ENCODE data around the gene CACNG5.
"Not testable (repeated sequence)": the region's sequence is repeated elsewhere in the genome, so short reads cannot be mapped to it uniquely, and the experiment has no call there.

CACNG5 gene

DNA sequence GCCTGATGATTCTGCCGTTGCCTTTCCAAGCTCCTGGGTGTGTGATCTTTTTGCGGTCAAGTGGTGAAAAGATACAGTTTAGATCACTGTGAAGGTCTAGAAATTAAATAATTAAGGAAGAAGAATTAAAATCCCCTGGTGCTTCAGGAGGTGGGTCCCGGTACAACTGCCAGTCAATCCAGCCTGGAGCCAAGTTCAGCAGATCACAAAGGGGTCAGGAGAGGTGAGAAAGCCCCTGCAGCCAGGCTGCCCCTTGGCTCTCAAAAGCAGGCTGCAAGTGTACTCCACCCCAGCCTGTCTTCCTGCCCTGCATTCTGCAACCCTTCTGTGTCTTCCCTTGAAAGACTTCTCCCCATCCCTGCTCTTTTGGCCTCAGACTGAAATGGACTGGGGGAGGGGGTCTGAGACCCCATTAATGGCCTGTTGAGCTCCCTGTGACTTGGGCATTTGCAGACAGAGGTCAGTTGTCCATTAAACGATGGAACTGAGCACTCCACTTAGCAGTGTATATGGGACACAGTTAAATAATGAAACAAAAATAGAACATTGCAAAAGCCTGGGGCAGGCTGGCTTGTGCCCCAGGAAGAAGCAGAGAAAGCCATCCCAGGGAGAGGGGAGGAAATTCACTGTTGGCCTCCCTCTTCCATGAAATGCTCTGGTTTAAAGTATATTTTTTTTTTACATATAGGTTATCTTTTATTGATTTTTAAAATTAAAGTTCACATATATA is 15.1 kb downstream of the CACNG5 start:
- DNase-seq (ENCODE audit: low read depth) = no peak

- no peak for DNase-seq (ENCODE audit: low read depth)
These were observed 15.8 kb downstream of the CACNG5 start for GRCh38 chr17:66850692-66851091.

DNA sequence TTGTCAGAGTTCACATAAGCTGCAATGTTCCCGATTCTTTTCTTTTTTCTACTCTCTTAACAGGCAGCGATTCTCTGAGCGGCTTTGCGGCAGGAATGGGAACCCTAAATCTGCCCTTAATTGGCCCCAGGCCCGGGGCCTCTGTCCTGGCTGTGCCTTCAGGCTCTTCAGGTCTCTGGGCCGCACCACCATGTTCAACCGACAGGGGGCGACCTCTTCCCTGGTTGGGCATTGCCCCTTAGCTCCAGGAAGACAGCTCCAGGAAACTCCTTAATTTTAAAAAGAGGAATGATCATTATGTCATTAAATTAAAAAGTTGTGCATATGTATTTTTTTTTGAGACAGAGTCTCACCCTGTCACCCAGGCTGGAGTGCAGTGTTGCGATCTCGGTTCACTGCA is 20.3 kb downstream of the CACNG5 start:
- no peak for DNase-seq (ENCODE audit: low read depth)

- DNase-seq (ENCODE audit: low read depth) = no peak
These were observed 23.5 kb downstream of the CACNG5 start for GRCh38 chr17:66858226-66859083.

- no peak for DNase-seq (ENCODE audit: low read depth)
These were observed 24.4 kb downstream of the CACNG5 start for GRCh38 chr17:66859353-66859752.

DNA sequence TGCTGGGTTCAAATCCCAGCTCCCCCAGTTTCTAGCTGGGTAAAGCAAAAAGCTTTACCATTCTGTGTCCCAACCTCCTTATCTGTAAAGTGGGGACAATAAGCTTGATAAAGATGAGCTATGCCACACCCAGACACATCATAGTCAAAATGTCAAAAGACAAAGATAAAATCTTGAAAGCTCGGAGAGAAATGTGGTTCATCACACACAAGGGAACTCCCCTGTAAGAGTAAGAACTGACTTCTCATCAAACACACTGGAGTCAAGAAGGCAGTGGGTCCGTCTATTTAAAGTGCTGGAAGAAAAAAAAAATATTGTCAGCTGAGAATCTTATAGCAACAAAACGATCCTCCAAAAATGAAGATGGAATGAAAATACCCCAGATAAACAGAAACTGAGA is 25.3 kb downstream of the CACNG5 start:
- no peak for DNase-seq (ENCODE audit: low read depth)

DNA sequence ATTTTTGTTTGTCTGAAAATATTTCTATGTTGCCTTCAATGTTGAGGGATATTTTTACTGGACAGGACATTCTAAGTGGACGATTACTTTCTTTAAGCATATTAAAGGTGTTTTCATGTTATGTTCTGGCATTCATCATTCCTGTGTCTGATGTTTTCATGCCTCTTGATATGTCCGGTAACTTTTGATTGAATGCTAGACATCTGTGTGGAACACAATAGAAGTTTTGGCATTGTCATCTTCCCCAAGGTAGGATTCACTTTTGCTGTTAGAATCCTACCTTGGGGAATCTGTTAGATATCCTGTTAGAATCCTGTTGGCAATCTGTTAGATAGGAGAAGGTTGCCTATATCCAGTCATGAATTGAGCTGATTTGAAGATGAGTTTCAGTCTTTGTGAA is 28.9 kb downstream of the CACNG5 start:
- DNase-seq (ENCODE audit: low read depth) = no peak

- DNase-seq (ENCODE audit: low read depth) = no peak
These were observed 30.2 kb downstream of the CACNG5 start for GRCh38 chr17:66865151-66865550.

- DNase-seq (ENCODE audit: low read depth) = no peak
These were observed 39.0 kb downstream of the CACNG5 start for GRCh38 chr17:66873962-66874361.

DNA sequence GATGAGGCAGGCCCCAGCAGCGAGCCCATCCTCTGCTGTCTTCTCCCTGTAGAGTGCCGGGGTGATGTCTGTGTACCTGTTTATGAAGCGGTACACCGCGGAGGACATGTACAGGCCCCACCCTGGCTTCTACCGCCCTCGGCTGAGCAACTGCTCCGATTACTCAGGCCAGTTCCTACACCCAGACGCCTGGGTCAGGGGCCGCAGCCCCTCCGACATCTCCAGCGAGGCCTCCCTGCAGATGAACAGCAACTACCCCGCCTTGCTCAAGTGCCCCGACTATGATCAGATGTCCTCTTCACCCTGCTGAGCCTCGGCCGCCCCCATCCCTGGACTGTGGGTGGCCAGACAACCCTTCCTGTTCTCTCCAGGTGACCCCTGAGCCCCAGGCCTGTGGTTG is 50.0 kb downstream of the CACNG5 start:
- DNase-seq (ENCODE audit: low read depth) = no peak

DNA sequence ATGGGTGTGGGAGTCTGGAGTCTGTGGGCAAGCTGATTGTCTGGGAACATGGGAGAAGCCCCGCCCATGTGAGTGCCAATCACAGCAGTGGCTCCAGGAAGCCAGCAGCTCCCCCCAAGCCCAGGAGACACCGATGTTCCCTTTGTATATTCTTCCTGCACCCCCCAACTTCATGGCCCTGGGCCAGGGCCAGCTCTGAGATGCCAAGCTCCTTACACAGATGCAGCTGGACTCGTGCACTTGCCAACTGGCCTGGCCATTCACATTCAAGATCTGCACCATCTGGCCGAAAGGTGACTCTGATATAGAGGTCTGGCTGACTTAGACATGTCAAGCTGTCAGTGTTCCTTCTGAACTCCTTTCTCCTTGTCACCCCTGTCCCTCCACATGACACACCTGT is 50.5 kb downstream of the CACNG5 start:
- no peak for DNase-seq (ENCODE audit: low read depth)

DNA sequence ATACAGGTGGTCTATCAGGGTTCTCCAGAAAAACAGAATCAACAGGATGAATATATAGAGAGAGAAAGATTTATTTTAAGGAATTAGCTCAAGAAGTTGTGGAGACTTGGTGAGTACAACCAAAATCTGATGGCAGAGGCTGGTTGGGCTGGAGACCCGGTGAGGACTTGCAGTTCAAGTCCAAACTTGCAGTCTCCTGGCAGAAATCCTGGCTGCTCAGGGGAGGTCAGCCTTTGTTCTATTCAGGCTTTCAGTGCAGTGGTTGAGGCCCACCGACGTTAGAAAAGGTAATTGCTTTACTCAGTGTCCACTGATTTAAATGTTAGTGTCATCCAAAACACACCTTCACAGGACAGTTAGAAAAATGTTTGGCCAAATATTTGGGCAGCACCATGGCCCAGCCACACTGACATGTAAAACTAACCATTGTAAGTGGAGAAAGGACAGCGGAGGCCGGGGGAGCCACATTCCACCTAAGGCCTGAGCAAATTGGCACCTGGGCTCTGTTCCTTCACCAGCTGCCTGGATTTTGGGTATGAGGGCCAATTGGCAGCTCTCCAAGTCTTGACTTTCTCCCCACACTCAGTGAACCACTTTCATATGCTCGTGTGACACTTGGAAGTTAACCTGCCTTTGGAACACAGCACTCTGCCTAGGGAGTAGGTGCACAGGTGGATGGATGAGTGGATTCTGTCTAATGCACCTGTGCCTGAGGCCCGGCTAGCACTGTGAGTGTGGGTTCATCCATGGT is 54.7 kb downstream of the CACNG5 start:
- no peak for DNase-seq (ENCODE audit: low read depth)

DNA sequence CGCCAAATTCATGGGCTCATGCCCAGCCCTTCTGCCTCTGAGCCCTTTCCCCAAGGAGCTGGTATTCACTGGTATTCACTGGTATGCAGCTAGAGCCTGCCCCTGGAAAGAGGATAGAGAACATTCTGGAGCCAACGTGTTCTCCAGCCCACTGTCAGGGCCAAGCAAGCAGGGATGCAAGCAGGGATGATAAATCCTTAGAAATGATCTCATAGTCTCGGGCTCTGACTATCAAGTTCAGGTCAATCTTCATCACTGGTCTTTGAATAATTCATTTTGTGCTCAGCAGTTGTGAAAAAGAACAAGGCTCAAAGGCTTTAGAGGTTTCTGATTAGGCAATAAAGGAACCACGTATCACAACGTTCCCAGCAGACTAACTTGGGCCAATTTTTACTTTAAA is 57.3 kb downstream of the CACNG5 start:
- DNase-seq (ENCODE audit: low read depth) = no peak

DNA sequence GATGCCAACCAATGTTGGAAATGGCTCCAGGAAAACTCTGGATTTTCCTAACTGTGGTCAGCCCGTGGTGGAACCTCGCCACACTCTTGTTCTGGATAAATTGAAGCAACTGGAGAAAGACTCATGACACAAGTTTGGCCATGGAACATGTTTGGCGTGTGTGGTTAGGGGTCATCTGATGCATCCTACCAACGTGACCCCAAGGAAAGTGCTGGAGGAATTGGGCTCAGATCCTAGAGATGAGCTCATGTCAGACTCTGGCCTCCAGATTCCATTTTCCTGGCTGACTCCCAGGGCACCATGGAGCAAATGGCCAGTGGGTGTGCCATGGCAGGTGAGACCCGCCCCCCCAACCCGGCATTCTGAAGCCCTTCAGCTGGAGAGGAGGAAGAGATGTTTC is 58.5 kb downstream of the CACNG5 start:
- DNase-seq (ENCODE audit: low read depth) = no peak

- DNase-seq (ENCODE audit: low read depth) = no peak
These were observed 58.9 kb downstream of the CACNG5 start for GRCh38 chr17:66893863-66894262.

DNA sequence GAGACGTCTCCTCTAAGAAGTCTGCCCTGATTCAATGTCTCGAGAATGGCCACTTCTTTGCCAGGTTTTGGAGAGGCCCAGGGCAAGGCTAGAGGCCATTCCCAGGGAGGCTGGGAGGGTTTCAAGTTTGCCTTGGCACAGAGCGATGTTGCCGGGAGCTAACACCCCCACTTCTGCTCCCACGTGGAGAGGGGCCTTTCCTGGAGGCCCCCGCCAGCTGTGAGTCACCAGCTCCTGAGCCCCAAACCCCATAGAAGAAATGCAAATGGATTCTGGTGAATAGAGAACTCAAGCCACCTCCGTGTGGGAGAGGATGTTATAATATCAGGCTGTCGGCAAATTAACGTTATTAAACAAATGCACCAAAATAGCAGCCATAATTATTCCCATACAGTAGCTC is 62.2 kb downstream of the CACNG5 start:
- no peak for DNase-seq (ENCODE audit: low read depth)

DNA sequence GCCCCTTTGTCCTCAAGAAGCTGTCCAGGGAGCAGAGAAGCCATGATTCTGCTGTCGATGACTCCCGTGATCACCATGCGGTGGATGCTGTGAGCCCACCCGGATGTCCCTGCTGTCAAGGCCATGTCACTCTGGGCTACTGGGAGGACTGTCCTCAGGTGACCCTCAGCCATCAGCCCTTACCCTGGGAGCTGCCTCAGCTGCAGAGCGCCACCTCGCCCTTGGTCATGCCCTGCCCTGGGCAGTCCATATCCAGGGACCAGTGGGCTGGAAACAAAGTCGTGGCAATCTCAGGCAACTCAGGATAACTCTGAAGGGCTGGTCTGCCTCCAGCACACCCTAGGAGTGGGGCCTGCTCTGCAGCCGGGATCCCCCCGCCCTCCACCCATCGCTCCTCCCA is 63.6 kb downstream of the CACNG5 start:
- no peak for DNase-seq (ENCODE audit: low read depth)

DNA sequence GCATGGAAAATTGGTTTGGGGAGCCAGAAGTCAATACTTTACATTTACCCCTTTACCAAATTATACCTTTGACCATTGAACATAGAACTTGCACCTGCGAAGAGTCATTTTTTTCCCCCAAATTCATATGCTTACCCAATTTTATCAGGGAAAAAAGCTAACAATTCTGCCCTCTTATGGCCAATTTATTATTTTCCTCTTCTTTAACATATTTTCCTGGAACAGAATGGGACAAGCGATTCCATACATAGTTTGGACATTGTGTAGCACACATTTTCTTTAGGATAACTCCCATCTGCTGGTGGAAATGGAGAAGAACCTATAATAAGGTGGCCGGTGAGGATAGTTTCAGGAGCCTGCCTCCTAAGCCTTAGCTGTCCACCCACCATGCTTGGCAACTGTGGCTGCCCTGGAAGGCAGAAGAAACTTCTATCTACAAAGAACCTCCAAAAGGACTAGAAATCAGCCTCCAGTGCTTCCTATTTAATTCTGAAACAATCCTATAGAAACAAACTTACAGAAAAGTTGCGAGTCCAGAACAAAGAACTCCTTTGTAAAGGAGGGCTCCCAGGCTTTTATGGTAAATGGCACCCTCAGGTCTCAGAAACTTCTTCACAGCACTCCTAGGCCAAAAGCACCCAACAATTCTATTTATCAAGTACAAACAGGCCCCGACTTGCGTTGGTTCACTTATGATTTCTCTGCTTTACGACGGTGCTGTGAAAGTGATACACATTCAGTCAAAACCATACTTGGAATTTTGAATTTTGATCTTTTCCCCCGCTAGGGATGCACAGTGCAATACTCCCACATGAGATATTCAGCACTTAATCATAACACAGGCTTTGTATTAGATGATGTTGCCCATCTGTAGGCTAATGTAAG is 65.5 kb downstream of the CACNG5 start:
- DNase-seq (ENCODE audit: low read depth) = no peak

- not testable (repeated sequence) for DNase-seq (ENCODE audit: low read depth)
These were observed 68.4 kb downstream of the CACNG5 start for GRCh38 chr17:66903296-66903695.

GRCh38 chr17:66903781-66904180 is 68.9 kb downstream of the CACNG5 start:
- no peak for DNase-seq (ENCODE audit: low read depth)

- DNase-seq (ENCODE audit: low read depth) = no peak
These were observed 70.1 kb downstream of the CACNG5 start for GRCh38 chr17:66904760-66905624.
